ENCODE results near the gene PDHB. TPM values are rescaled to one million over a fixed set of nuclear protein-coding genes. Genes with fewer than 3 reads are reported as not detected.

PDHB gene
- total and polyA plus RNA-seq, 4 donors, result 81.7 to 110 (median 108) TPM

- no peaks in the 10 kb centered on the region for H3K9me3 ChIP-seq (ENCODE audit: control insufficient read depth, insufficient read depth, low read length)
- DNase-seq (ENCODE audit: low read depth in 4 of 6, low spot score in 6 of 6), result no peak
- 87% methylated on average over 4 of the region's 8 CpGs for WGBS (ENCODE audit: insufficient coverage)
- H3K27me3 ChIP-seq (ENCODE audit: control insufficient read depth, insufficient read depth, low read length), result no peaks in the 10 kb centered on the region
- no peak overlapping the region for H3K4me3 ChIP-seq (ENCODE audit: low read depth, low read length)
- H3K27ac ChIP-seq (ENCODE audit: low read depth, low read length), result no peak overlapping the region
- peaks cover 55% of the 10 kb centered on the region for H3K36me3 ChIP-seq (ENCODE audit: control insufficient read depth, insufficient read depth, low read length)
- H3K4me1 ChIP-seq (ENCODE audit: control insufficient read depth, insufficient read depth, low read length), result peaks cover 4% of the 10 kb centered on the region
Observed at GRCh38 chr3:58424613-58425012, 9.0 kb downstream of the PDHB start.

- WGBS (ENCODE audit: insufficient coverage), result 78% methylated on average over 8 of the region's 8 CpGs
- no peak overlapping the region for H3K27ac ChIP-seq (ENCODE audit: low read depth, low read length)
Observed at GRCh38 chr3:58422756-58423325, 10.8 kb downstream of the PDHB start.

GRCh38 chr3:58421004-58421403 is 12.6 kb downstream of the PDHB start:
- no peaks in the 10 kb centered on the region for H3K27me3 ChIP-seq (ENCODE audit: control insufficient read depth, insufficient read depth, low read length)
- no peak for DNase-seq (ENCODE audit: low read depth in 4 of 6, low spot score in 6 of 6)
- H3K9me3 ChIP-seq (ENCODE audit: control insufficient read depth, insufficient read depth, low read length), result no peaks in the 10 kb centered on the region
- 85% methylated on average over 5 of the region's 7 CpGs for WGBS (ENCODE audit: insufficient coverage)
- H3K4me1 ChIP-seq (ENCODE audit: control insufficient read depth, insufficient read depth, low read length), result peaks cover 4% of the 10 kb centered on the region
- no peak overlapping the region for H3K27ac ChIP-seq (ENCODE audit: low read depth, low read length)
- H3K4me3 ChIP-seq (ENCODE audit: low read depth, low read length), result no peak overlapping the region
- peaks cover 30% of the 10 kb centered on the region for H3K36me3 ChIP-seq (ENCODE audit: control insufficient read depth, insufficient read depth, low read length)

More at GRCh38 chr3:58422756-58423325, 10.8 kb downstream of the PDHB start:
- no peak overlapping the region for H3K4me3 ChIP-seq (ENCODE audit: low read depth, low read length)
- H3K4me1 ChIP-seq (ENCODE audit: control insufficient read depth, insufficient read depth, low read length), result peaks cover 4% of the 10 kb centered on the region
- H3K9me3 ChIP-seq (ENCODE audit: control insufficient read depth, insufficient read depth, low read length), result no peaks in the 10 kb centered on the region
- no peaks in the 10 kb centered on the region for H3K27me3 ChIP-seq (ENCODE audit: control insufficient read depth, insufficient read depth, low read length)
- peaks cover 39% of the 10 kb centered on the region for H3K36me3 ChIP-seq (ENCODE audit: control insufficient read depth, insufficient read depth, low read length)
- DNase-seq (ENCODE audit: low read depth in 4 of 6, low spot score in 6 of 6), result peak in 3 of 6 donors; percentile 4 to 52 (median 34)

GRCh38 chr3:58419780-58420507 is 13.7 kb downstream of the PDHB start:
- DNase-seq (ENCODE audit: low read depth in 4 of 6, low spot score in 6 of 6), result no peak
- Histone ChIP-seq H3K4me1 (ENCODE audit: control insufficient read depth, insufficient read depth, low read length) (peaks cover 4% of the 10 kb centered on the region), H3K36me3 (ENCODE audit: control insufficient read depth, insufficient read depth, low read length) (peaks cover 34% of the 10 kb centered on the region), H3K9me3 (ENCODE audit: control insufficient read depth, insufficient read depth, low read length) (no peaks in the 10 kb centered on the region), H3K4me3 (ENCODE audit: low read depth, low read length) (no peak overlapping the region), H3K27me3 (ENCODE audit: control insufficient read depth, insufficient read depth, low read length) (no peaks in the 10 kb centered on the region), H3K27ac (ENCODE audit: low read depth, low read length) (no peak overlapping the region)
- 96% methylated on average over 3 of the region's 7 CpGs for WGBS (ENCODE audit: insufficient coverage)

- peaks cover 4% of the 10 kb centered on the region for H3K4me1 ChIP-seq (ENCODE audit: control insufficient read depth, insufficient read depth, low read length)
- no peak for DNase-seq (ENCODE audit: low read depth in 4 of 6, low spot score in 6 of 6)
- H3K27me3 ChIP-seq (ENCODE audit: control insufficient read depth, insufficient read depth, low read length), result no peaks in the 10 kb centered on the region
- H3K36me3 ChIP-seq (ENCODE audit: control insufficient read depth, insufficient read depth, low read length), result peaks cover 29% of the 10 kb centered on the region
- WGBS (ENCODE audit: insufficient coverage), result 73% methylated on average over 5 of the region's 6 CpGs
- no peaks in the 10 kb centered on the region for H3K9me3 ChIP-seq (ENCODE audit: control insufficient read depth, insufficient read depth, low read length)
- no peak overlapping the region for H3K27ac ChIP-seq (ENCODE audit: low read depth, low read length)
- H3K4me3 ChIP-seq (ENCODE audit: low read depth, low read length), result no peak overlapping the region
Observed at GRCh38 chr3:58418227-58418626, 15.4 kb downstream of the PDHB start.

GRCh38 chr3:58417075-58417474 is 16.6 kb downstream of the PDHB start:
- WGBS (ENCODE audit: insufficient coverage), result 100% methylated on average over 1 of the region's 2 CpGs
- peaks cover 4% of the 10 kb centered on the region for H3K4me1 ChIP-seq (ENCODE audit: control insufficient read depth, insufficient read depth, low read length)
- no peaks in the 10 kb centered on the region for H3K9me3 ChIP-seq (ENCODE audit: control insufficient read depth, insufficient read depth, low read length)
- H3K36me3 ChIP-seq (ENCODE audit: control insufficient read depth, insufficient read depth, low read length), result peaks cover 32% of the 10 kb centered on the region
- no peak for DNase-seq (ENCODE audit: low read depth in 4 of 6, low spot score in 6 of 6)
- H3K27me3 ChIP-seq (ENCODE audit: control insufficient read depth, insufficient read depth, low read length), result no peaks in the 10 kb centered on the region
- H3K4me3 ChIP-seq (ENCODE audit: low read depth, low read length), result no peak overlapping the region
- no peak overlapping the region for H3K27ac ChIP-seq (ENCODE audit: low read depth, low read length)

- Histone ChIP-seq H3K27me3 (ENCODE audit: control insufficient read depth, insufficient read depth, low read length) (no peaks in the 10 kb centered on the region), H3K4me1 (ENCODE audit: control insufficient read depth, insufficient read depth, low read length) (peaks cover 4% of the 10 kb centered on the region), H3K4me3 (ENCODE audit: low read depth, low read length) (no peak overlapping the region), H3K9me3 (ENCODE audit: control insufficient read depth, insufficient read depth, low read length) (no peaks in the 10 kb centered on the region), H3K36me3 (ENCODE audit: control insufficient read depth, insufficient read depth, low read length) (peaks cover 28% of the 10 kb centered on the region), H3K27ac (ENCODE audit: low read depth, low read length) (no peak overlapping the region)
- DNase-seq (ENCODE audit: low read depth in 4 of 6, low spot score in 6 of 6), result no peak
- 100% methylated on average over 1 of the region's 2 CpGs for WGBS (ENCODE audit: insufficient coverage)
Observed at GRCh38 chr3:58416191-58416590, 17.4 kb downstream of the PDHB start.

- peak in 5 of 6 donors; percentile 30 to 89 (median 59) for DNase-seq (ENCODE audit: low read depth in 4 of 6, low spot score in 6 of 6)
- Histone ChIP-seq H3K36me3 (ENCODE audit: control insufficient read depth, insufficient read depth, low read length) (peaks cover 34% of the 10 kb centered on the region), H3K4me1 (ENCODE audit: control insufficient read depth, insufficient read depth, low read length) (peaks cover 4% of the 10 kb centered on the region), H3K27me3 (ENCODE audit: control insufficient read depth, insufficient read depth, low read length) (no peaks in the 10 kb centered on the region), H3K9me3 (ENCODE audit: control insufficient read depth, insufficient read depth, low read length) (no peaks in the 10 kb centered on the region), H3K4me3 (ENCODE audit: low read depth, low read length) (no peak overlapping the region), H3K27ac (ENCODE audit: low read depth, low read length) (no peak overlapping the region)
Observed at GRCh38 chr3:58414538-58415197, 19.0 kb downstream of the PDHB start.

- H3K36me3 ChIP-seq (ENCODE audit: control insufficient read depth, insufficient read depth, low read length), result peaks cover 40% of the 10 kb centered on the region
- no peak overlapping the region for H3K27ac ChIP-seq (ENCODE audit: low read depth, low read length)
- no peaks in the 10 kb centered on the region for H3K27me3 ChIP-seq (ENCODE audit: control insufficient read depth, insufficient read depth, low read length)
Observed at GRCh38 chr3:58411851-58412830, 21.5 kb downstream of the PDHB start.

More at GRCh38 chr3:58411851-58412830, 21.5 kb downstream of the PDHB start:
- Histone ChIP-seq H3K9me3 (ENCODE audit: control insufficient read depth, insufficient read depth, low read length) (no peaks in the 10 kb centered on the region), H3K4me1 (ENCODE audit: control insufficient read depth, insufficient read depth, low read length) (peaks cover 4% of the 10 kb centered on the region), H3K4me3 (ENCODE audit: low read depth, low read length) (no peak overlapping the region)
- 88% methylated on average over 8 of the region's 8 CpGs for WGBS (ENCODE audit: insufficient coverage)
- no peak for DNase-seq (ENCODE audit: low read depth in 4 of 6, low spot score in 6 of 6)

Measured in spinal cord (tissue), 10 donors.